ENCODE results near the gene SLC20A1.

The SLC20A1 gene

DNA sequence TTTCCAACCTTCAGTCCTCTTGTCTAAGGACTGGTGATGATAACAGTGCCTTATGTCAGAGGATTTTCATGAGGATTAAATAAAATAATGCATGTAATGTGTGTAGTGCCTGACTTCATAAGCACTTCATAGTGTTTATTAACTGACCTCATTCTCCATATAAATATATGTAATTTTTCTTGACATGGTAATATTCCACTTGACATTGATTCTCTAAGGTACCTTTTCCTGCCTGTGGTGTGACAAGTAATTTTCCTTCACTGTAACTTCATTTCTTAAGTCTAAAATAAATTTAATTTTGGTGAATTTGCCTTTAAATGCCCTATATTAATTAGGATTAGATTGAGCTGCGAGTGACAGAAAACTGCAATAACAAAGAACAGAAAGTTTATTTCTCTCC lies 27.3 kb downstream of the SLC20A1 start:
- no peaks in the 10 kb centered on the region for H3K79me2 ChIP-seq (ENCODE audit: insufficient read depth, low read length)
- H4K20me1 ChIP-seq (ENCODE audit: low read depth, low read length) = no peaks in the 10 kb centered on the region
- no peaks in the 10 kb centered on the region for H3K9me3 ChIP-seq (ENCODE audit: insufficient read depth, low read length)
- H3K9ac ChIP-seq (ENCODE audit: low read length) = no peak overlapping the region
- H3K4me2 ChIP-seq (ENCODE audit: low read depth, low read length, poor library complexity, severe bottlenecking) = no peak overlapping the region
- no peaks in the 10 kb centered on the region for H3F3A ChIP-seq (ENCODE audit: insufficient read depth)
- H3K27me3 ChIP-seq (ENCODE audit: low read length) = no peaks in the 10 kb centered on the region
- H3K27ac ChIP-seq (ENCODE audit: low read depth, low read length) = no peak overlapping the region
- no peaks in the 10 kb centered on the region for H3K9me2 ChIP-seq (replicated peaks; ENCODE audit: insufficient read depth, low read length)
- H3K36me3 ChIP-seq (ENCODE audit: low read length) = no peaks in the 10 kb centered on the region
- no peak overlapping the region for H3K4me3 ChIP-seq (ENCODE audit: insufficient read depth, low read length, poor library complexity, severe bottlenecking)
- H2AFZ ChIP-seq (ENCODE audit: low read depth, low read length, severe bottlenecking) = no peak overlapping the region
- no peak for TF ChIP-seq EZH2phosphoT487 (conservative IDR thresholded peaks at IDR 0.05; ENCODE audit: low read length)
- TF ChIP-seq, protein P1, sequence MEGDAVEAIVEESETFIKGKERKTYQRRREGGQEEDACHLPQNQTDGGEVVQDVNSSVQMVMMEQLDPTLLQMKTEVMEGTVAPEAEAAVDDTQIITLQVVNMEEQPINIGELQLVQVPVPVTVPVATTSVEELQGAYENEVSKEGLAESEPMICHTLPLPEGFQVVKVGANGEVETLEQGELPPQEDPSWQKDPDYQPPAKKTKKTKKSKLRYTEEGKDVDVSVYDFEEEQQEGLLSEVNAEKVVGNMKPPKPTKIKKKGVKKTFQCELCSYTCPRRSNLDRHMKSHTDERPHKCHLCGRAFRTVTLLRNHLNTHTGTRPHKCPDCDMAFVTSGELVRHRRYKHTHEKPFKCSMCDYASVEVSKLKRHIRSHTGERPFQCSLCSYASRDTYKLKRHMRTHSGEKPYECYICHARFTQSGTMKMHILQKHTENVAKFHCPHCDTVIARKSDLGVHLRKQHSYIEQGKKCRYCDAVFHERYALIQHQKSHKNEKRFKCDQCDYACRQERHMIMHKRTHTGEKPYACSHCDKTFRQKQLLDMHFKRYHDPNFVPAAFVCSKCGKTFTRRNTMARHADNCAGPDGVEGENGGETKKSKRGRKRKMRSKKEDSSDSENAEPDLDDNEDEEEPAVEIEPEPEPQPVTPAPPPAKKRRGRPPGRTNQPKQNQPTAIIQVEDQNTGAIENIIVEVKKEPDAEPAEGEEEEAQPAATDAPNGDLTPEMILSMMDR (IDR thresholded peaks at IDR 0.05; ENCODE audit: insufficient read depth, low read length, poor library complexity, severe bottlenecking) = no peak

DNA sequence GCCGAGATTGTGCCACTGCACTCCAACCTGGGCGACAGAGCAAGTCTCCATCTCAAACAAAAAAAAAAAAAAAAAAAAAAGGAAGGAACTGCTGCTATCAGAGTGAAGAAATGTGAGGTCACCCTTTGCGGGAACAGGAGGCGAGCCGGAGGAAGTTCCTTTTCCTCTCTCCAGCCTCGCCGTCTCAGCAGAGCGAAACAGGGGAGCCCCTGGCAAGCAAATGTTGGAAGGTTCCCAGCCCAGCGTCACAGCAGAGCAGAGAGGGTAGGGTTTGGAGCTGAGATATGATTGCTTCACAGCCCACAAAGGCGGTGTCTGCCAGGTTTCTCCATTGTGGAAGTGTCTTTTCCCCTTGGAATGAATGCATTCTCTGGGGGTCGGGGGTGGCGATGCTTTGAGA lies 28.5 kb downstream of the SLC20A1 start:
- H3K9ac ChIP-seq (ENCODE audit: low read length) = no peak overlapping the region
- H4K20me1 ChIP-seq (ENCODE audit: low read depth, low read length) = no peaks in the 10 kb centered on the region
- no peaks in the 10 kb centered on the region for H3K36me3 ChIP-seq (ENCODE audit: low read length)
- H3F3A ChIP-seq (ENCODE audit: insufficient read depth) = no peaks in the 10 kb centered on the region
- no peak overlapping the region for H3K4me2 ChIP-seq (ENCODE audit: low read depth, low read length, poor library complexity, severe bottlenecking)
- no peaks in the 10 kb centered on the region for H3K9me3 ChIP-seq (ENCODE audit: insufficient read depth, low read length)
- H3K79me2 ChIP-seq (ENCODE audit: insufficient read depth, low read length) = no peaks in the 10 kb centered on the region
- H2AFZ ChIP-seq (ENCODE audit: low read depth, low read length, severe bottlenecking) = no peak overlapping the region
- H3K4me3 ChIP-seq (ENCODE audit: insufficient read depth, low read length, poor library complexity, severe bottlenecking) = no peak overlapping the region
- H3K9me2 ChIP-seq (replicated peaks; ENCODE audit: insufficient read depth, low read length) = no peaks in the 10 kb centered on the region
- TF ChIP-seq EZH2phosphoT487 (conservative IDR thresholded peaks at IDR 0.05; ENCODE audit: low read length) = no peak
- TF ChIP-seq, protein P1 (IDR thresholded peaks at IDR 0.05; ENCODE audit: insufficient read depth, low read length, poor library complexity, severe bottlenecking) = no peak
- no peaks in the 10 kb centered on the region for H3K27me3 ChIP-seq (ENCODE audit: low read length)
- H3K27ac ChIP-seq (ENCODE audit: low read depth, low read length) = no peak overlapping the region

DNA sequence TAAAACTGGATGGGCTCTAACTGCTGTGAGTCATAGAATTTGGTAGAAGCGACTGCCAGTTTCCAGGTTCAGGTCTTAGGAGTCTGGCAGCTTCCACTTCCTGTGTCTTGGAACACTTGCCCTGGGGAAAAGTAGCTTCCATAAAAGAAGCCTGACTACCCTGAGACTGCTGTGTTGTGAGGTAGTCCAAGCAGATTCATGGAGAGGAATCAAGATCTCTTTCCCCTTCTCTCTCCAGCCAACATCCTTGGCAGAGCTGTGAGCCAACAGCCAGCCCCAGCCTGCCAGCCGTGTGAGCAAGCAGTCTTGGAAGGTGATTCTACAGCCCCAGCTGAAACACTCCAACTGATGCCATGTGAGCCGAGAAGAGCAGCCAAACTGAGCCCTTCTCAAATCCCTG lies 33.7 kb downstream of the SLC20A1 start:
- no peaks in the 10 kb centered on the region for H3K36me3 ChIP-seq (ENCODE audit: low read length)
- H3K79me2 ChIP-seq (ENCODE audit: insufficient read depth, low read length) = no peaks in the 10 kb centered on the region
- H4K20me1 ChIP-seq (ENCODE audit: low read depth, low read length) = no peaks in the 10 kb centered on the region
- no peaks in the 10 kb centered on the region for H3K27me3 ChIP-seq (ENCODE audit: low read length)
- no peak overlapping the region for H3K9ac ChIP-seq (ENCODE audit: low read length)
- H3K9me3 ChIP-seq (ENCODE audit: insufficient read depth, low read length) = no peaks in the 10 kb centered on the region
- no peak overlapping the region for H3K27ac ChIP-seq (ENCODE audit: low read depth, low read length)
- H3K4me2 ChIP-seq (ENCODE audit: low read depth, low read length, poor library complexity, severe bottlenecking) = no peak overlapping the region
- H3K9me2 ChIP-seq (replicated peaks; ENCODE audit: insufficient read depth, low read length) = no peaks in the 10 kb centered on the region
- no peak overlapping the region for H2AFZ ChIP-seq (ENCODE audit: low read depth, low read length, severe bottlenecking)
- no peaks in the 10 kb centered on the region for H3F3A ChIP-seq (ENCODE audit: insufficient read depth)
- TF ChIP-seq, protein P1 (IDR thresholded peaks at IDR 0.05; ENCODE audit: insufficient read depth, low read length, poor library complexity, severe bottlenecking) = no peak
- no peak for TF ChIP-seq EZH2phosphoT487 (conservative IDR thresholded peaks at IDR 0.05; ENCODE audit: low read length)
- no peak overlapping the region for H3K4me3 ChIP-seq (ENCODE audit: insufficient read depth, low read length, poor library complexity, severe bottlenecking)

Data from SU-DHL-6 (cell line).